Measurements from ENCODE around the gene STAG3. TPM values are rescaled to one million over a fixed set of nuclear protein-coding genes. Genes with fewer than 3 reads are reported as not detected.

STAG3 gene
- total and polyA plus RNA-seq, 2 of the 4 experiments (the other 2 are of a cell fraction) = 0.36 to 0.65 TPM

DNA sequence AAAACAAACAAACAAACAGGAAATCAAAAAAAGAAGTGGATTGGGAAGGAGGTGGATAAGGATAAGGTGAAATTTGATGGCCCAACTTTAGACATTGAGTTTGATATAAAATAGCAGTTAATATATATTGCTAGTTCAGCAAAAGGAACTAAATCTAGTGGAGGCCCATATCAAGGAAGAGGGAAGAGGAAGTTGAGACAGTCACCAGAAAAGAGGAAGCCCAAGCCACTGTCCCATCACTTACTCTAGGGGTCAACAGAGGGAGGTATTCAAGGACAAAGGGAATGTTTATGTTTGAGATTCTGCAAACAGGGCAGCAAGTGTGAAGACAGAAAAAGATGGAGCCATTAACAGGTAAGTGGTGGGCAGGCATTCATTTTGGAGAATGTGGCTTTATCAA lies 25.3 kb upstream of the STAG3 start:
- Histone ChIP-seq H2BK15ac (ENCODE audit: low read depth, low read length) (no peak overlapping the region), H4K20me1 (ENCODE audit: insufficient read depth, low read length) (peaks cover 18% of the 10 kb centered on the region), H3K18ac (ENCODE audit: low read depth, low read length) (no peak overlapping the region), H3K23ac (ENCODE audit: low read depth, low read length) (no peak overlapping the region), H3K79me1 (ENCODE audit: low read depth in 1 of 2, low read length in 2 of 2) (peaks cover 32 to 75% of the 10 kb centered on the region in 2 experiments), H4K91ac (ENCODE audit: insufficient read depth, low read depth, low read length) (no peak overlapping the region), H4K5ac (ENCODE audit: low read depth, low read length) (no peak overlapping the region), H2AFZ (replicated peaks; ENCODE audit: low read length, poor library complexity) (no peak overlapping the region), H3K4me1 (ENCODE audit: control insufficient read depth, insufficient read depth, low read length) (peaks cover 4% of the 10 kb centered on the region), H4K8ac (ENCODE audit: low read depth in 2 of 2, low read length in 2 of 2) (no peak overlapping the region), H3K4me3 (ENCODE audit: insufficient read depth, low read depth, low read length) (no peak overlapping the region), H2BK20ac (ENCODE audit: low read depth, low read length) (no peak overlapping the region), H2AK9ac (replicated peaks; ENCODE audit: low read depth, low read length, poor library complexity) (no peak overlapping the region), H3K14ac (replicated peaks; ENCODE audit: low read depth, low read length) (no peak overlapping the region), H3K27me3 (ENCODE audit: control insufficient read depth, insufficient read depth, low read length) (no peaks in the 10 kb centered on the region), H3K4me2 (ENCODE audit: low read depth, low read length) (no peak overlapping the region), H3K4ac (ENCODE audit: low read depth, low read length) (no peak overlapping the region), H3K9me1 (ENCODE audit: insufficient read depth, low read length) (no peaks in the 10 kb centered on the region), H3K9ac (ENCODE audit: low read depth, low read length) (no peak overlapping the region), H3K9me3 (ENCODE audit: control insufficient read depth, insufficient read depth, low read length) (no peaks in the 10 kb centered on the region), H2BK5ac (ENCODE audit: low read depth, low read length, poor library complexity, severe bottlenecking) (no peak overlapping the region), H3K27ac (ENCODE audit: insufficient read depth, low read length) (no peak overlapping the region), H2BK120ac (ENCODE audit: low read depth, low read length) (no peak overlapping the region), H3K56ac (ENCODE audit: extremely low read depth, insufficient read depth, low read length) (no peak overlapping the region), H2AK5ac (ENCODE audit: low read depth, low read length) (no peak overlapping the region), H3K36me3 (ENCODE audit: control insufficient read depth, insufficient read depth, low read length) (peaks cover 42% of the 10 kb centered on the region)
- intact Hi-C loops (cut with micrococcal nuclease) (no loop called here), dilution Hi-C loops (cut with HindIII; ENCODE audit: low sequenced_read_pairs, unreplicated experiment) (no loop called here), in situ Hi-C loops (cut with MboI; ENCODE audit: low sequenced_read_pairs) (no loop called here)
- BruUV-seq (replicated peaks) = no TSS peak
- TF ChIP-seq FOS (IDR thresholded peaks at IDR 0.05; ENCODE audit: low read depth, low read length) = no peak
- CTCF ChIA-PET = no interaction called here
- DNase-seq = no peak
- ATAC-seq (ENCODE audit: low read depth) = no peak
- POLR2A ChIA-PET (ENCODE audit: unreplicated experiment) = no interaction called here

All from IMR-90 (cell line).